ENCODE results near the gene ARMC7.
"Not testable (repeated sequence)": the region's sequence is repeated elsewhere in the genome, so short reads cannot be mapped to it uniquely, and the experiment has no call there.

ARMC7 gene

DNA sequence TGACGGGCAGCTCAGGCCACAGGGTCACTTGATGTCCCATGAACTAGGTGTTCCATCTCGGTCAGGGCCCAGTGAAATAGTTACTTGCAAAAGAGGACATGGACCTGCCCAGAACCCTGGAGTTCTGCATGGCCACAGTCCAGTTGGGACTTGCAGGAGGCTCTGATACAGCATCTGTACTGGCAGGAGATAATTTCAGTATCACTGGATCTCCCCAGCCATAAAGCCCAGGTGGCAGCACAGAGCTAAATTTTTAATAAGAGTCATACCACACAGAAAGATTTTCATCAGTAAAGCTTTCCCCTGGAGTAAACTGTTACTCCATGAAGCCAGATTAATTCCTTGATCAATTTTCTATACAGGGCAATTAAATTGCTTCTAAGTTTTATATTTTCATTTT lies 40.0 kb upstream of the ARMC7 start:
- Histone ChIP-seq H3K9ac (ENCODE audit: low read length) (no peak overlapping the region), H3K9me3 (ENCODE audit: insufficient read depth, low read length) (no peaks in the 10 kb centered on the region), H4K20me1 (ENCODE audit: insufficient read depth, low read length) (no peaks in the 10 kb centered on the region), H2AFZ (ENCODE audit: low read depth, low read length) (no peak overlapping the region), H3K79me2 (ENCODE audit: low read length) (no peaks in the 10 kb centered on the region), H3K27me3 (ENCODE audit: low read depth, low read length) (no peaks in the 10 kb centered on the region), H3K4me2 (ENCODE audit: low read length) (no peak overlapping the region), H3K36me3 (replicated peaks; ENCODE audit: low read depth, low read length) (no peaks in the 10 kb centered on the region), H3K27ac (ENCODE audit: low read length) (no peak overlapping the region), H3K4me3 (ENCODE audit: low read length) (no peak overlapping the region), H3K4me1 (ENCODE audit: low read length) (no peaks in the 10 kb centered on the region)
- no peak for TF ChIP-seq EZH2phosphoT487 (IDR thresholded peaks at IDR 0.05; ENCODE audit: low read depth)
- TF ChIP-seq, protein P1, sequence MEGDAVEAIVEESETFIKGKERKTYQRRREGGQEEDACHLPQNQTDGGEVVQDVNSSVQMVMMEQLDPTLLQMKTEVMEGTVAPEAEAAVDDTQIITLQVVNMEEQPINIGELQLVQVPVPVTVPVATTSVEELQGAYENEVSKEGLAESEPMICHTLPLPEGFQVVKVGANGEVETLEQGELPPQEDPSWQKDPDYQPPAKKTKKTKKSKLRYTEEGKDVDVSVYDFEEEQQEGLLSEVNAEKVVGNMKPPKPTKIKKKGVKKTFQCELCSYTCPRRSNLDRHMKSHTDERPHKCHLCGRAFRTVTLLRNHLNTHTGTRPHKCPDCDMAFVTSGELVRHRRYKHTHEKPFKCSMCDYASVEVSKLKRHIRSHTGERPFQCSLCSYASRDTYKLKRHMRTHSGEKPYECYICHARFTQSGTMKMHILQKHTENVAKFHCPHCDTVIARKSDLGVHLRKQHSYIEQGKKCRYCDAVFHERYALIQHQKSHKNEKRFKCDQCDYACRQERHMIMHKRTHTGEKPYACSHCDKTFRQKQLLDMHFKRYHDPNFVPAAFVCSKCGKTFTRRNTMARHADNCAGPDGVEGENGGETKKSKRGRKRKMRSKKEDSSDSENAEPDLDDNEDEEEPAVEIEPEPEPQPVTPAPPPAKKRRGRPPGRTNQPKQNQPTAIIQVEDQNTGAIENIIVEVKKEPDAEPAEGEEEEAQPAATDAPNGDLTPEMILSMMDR (IDR thresholded peaks at IDR 0.05; ENCODE audit: low read depth, low read length) = peak; percentile 48

DNA sequence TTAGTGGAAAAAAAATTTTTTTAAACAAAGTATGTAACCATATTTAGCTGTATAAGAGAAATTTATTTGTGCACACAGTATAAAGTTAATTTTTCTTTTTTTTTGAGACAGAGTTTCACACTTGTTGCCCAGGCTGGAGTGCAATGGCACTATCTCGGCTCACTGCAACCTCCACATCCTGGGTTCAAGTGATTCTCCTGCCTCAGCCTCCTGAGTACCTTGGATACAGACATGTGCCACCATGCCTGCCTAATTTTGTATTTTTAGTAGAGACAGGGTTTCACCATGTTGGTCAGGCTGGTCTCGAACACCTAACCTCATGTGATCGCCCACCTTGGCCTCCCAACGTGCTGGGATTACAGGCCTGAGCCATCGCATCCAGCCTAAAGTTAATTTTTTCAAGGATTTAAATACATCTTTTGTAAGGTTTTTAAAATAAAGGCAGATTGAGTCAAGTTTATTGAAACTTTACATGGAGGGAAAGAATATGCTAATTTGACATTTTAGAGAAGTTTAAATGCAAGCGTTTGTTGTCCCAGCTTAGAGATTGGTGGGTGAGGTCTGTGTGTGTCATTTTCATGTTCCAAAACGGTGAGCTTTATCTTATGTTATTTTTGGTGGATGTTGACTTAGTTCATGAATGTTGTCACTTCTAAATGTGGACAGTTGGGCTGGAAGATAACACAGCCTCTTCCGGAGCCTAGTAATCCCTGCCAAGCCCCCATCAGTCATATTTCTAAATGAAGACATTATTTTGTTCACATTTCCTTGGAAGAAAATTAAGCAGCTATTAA lies 38.1 kb upstream of the ARMC7 start:
- H3K4me1 ChIP-seq (ENCODE audit: low read length); H3K36me3 ChIP-seq (replicated peaks; ENCODE audit: low read depth, low read length); H3K9me3 ChIP-seq (ENCODE audit: insufficient read depth, low read length); H3K4me3 ChIP-seq (ENCODE audit: low read length); H4K20me1 ChIP-seq (ENCODE audit: insufficient read depth, low read length); H2AFZ ChIP-seq (ENCODE audit: low read depth, low read length); H3K9ac ChIP-seq (ENCODE audit: low read length); H3K79me2 ChIP-seq (ENCODE audit: low read length); H3K4me2 ChIP-seq (ENCODE audit: low read length); H3K27ac ChIP-seq (ENCODE audit: low read length); H3K27me3 ChIP-seq (ENCODE audit: low read depth, low read length): not testable (repeated sequence)

DNA sequence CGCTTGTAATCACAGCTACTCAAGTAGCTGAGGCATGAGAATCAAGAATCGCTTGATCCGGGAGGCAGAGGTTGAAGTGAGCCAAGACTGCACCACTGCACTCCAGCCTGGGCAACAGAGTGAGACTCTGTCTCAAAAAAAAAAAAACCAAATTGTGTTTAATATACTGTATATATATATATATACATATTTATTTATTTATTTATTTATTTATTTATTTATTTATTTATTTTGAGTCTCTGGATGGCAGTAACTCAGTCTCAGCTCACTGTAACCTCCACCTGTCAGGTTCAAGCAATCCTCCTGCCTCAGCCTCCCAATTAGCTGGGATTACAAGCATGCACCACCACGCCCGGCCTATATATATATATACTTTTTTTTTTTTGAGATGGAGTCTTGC lies 36.9 kb upstream of the ARMC7 start:
- H3K4me3 ChIP-seq (ENCODE audit: low read length); H3K36me3 ChIP-seq (replicated peaks; ENCODE audit: low read depth, low read length); H3K9ac ChIP-seq (ENCODE audit: low read length); H3K4me2 ChIP-seq (ENCODE audit: low read length); H3K9me3 ChIP-seq (ENCODE audit: insufficient read depth, low read length); H3K79me2 ChIP-seq (ENCODE audit: low read length); H3K27me3 ChIP-seq (ENCODE audit: low read depth, low read length); H4K20me1 ChIP-seq (ENCODE audit: insufficient read depth, low read length); H3K4me1 ChIP-seq (ENCODE audit: low read length); H3K27ac ChIP-seq (ENCODE audit: low read length); H2AFZ ChIP-seq (ENCODE audit: low read depth, low read length): not testable (repeated sequence)

DNA sequence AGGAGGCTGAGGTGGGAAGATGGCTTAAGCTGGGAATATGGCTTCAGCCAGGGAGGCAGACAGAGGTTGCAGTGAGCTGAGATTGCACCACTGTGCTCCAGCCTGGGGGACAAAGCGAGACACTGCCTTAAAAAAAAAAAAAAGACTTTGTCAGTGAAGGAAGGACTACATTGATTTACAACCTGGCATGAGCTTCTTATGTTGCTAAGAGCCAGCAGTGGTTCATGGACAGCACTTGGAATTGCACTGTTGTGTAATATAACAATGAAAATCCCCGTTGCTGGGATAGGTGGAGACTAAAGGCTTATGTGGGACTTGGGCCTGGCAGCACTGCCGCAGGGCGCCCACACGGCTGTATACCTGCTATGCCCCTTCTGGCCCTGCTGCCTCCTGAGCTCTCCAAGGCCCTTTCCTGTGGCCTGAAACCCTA lies 36.1 kb upstream of the ARMC7 start:
- Histone ChIP-seq H3K27me3 (ENCODE audit: low read depth, low read length) (no peaks in the 10 kb centered on the region), H3K4me2 (ENCODE audit: low read length) (no peak overlapping the region), H3K9me3 (ENCODE audit: insufficient read depth, low read length) (no peaks in the 10 kb centered on the region), H3K27ac (ENCODE audit: low read length) (no peak overlapping the region), H2AFZ (ENCODE audit: low read depth, low read length) (no peak overlapping the region), H3K36me3 (replicated peaks; ENCODE audit: low read depth, low read length) (no peaks in the 10 kb centered on the region), H3K9ac (ENCODE audit: low read length) (no peak overlapping the region), H3K4me1 (ENCODE audit: low read length) (peaks cover 16% of the 10 kb centered on the region), H3K4me3 (ENCODE audit: low read length) (no peak overlapping the region), H4K20me1 (ENCODE audit: insufficient read depth, low read length) (no peaks in the 10 kb centered on the region), H3K79me2 (ENCODE audit: low read length) (no peaks in the 10 kb centered on the region)
- no peak for TF ChIP-seq EZH2phosphoT487 (IDR thresholded peaks at IDR 0.05; ENCODE audit: low read depth)
- TF ChIP-seq, protein P1 (IDR thresholded peaks at IDR 0.05; ENCODE audit: low read depth, low read length) = no peak

DNA sequence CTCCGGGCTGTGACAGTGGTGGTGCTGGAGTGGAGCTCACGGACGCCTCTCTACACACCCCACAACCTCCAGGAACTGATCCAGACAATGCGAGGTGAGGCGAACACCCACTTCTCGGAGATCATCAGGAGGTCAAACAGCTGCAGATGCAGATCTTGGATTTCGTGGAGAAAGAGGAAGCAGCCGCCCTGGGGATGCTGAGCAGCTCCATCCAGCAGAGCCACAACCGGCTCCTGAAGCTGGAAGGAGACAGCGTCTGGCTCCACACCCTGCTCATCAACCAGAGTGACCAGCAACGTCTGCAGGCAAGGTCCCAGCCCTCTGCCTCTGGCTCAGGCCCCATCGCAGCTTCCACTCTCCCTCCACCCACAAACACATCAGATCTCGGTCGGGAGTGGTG lies 35.2 kb upstream of the ARMC7 start:
- Histone ChIP-seq H3K4me3 (ENCODE audit: low read length) (no peak overlapping the region), H3K27me3 (ENCODE audit: low read depth, low read length) (no peaks in the 10 kb centered on the region), H4K20me1 (ENCODE audit: insufficient read depth, low read length) (no peaks in the 10 kb centered on the region), H3K36me3 (replicated peaks; ENCODE audit: low read depth, low read length) (no peaks in the 10 kb centered on the region), H3K4me2 (ENCODE audit: low read length) (no peak overlapping the region), H2AFZ (ENCODE audit: low read depth, low read length) (no peak overlapping the region), H3K9me3 (ENCODE audit: insufficient read depth, low read length) (no peaks in the 10 kb centered on the region), H3K9ac (ENCODE audit: low read length) (no peak overlapping the region), H3K79me2 (ENCODE audit: low read length) (no peaks in the 10 kb centered on the region), H3K27ac (ENCODE audit: low read length) (no peak overlapping the region), H3K4me1 (ENCODE audit: low read length) (peaks cover 25% of the 10 kb centered on the region)
- no peak for TF ChIP-seq EZH2phosphoT487 (IDR thresholded peaks at IDR 0.05; ENCODE audit: low read depth)
- TF ChIP-seq, protein P1 (IDR thresholded peaks at IDR 0.05; ENCODE audit: low read depth, low read length) = no peak

Measured in OCI-LY3 (cell line).